HEK293 (cell line): Measurements from ENCODE around the gene SIDT1.

Source experiments
- CTCF ChIA-PET: fragments of 350-600 bp; formaldehyde crosslinking; extraction: SDS; loops from one replicate; lab custom pipeline; 2021; ENCODE audit warnings: antibody characterized with exemption; lab: Yijun Ruan, JAX
- POLR2A ChIA-PET: fragments of 300-600 bp; formaldehyde crosslinking; extraction: SDS; loops from one replicate; lab custom pipeline; 2020; ENCODE audit warnings: antibody characterized with exemption, inconsistent platforms; lab: Yijun Ruan, JAX
- H3K27ac ChIP-seq: fragments of 200-500 bp; sonication (Bioruptor generic); 2 replicates; pipeline ENCODE4 v1.5.1; 2014; ENCODE audit warnings: low read depth, low read length, control low read depth, inconsistent platforms; ENCODE audit errors: extremely low read depth
- H3K36me3 ChIP-seq, 2 experiments: fragments of 200-500 bp in 1 of 2; sonication (Bioruptor generic) in 1 of 2; 1 replicate in 1 of 2; 2 replicates in 1 of 2; pipeline ENCODE4 v1.5.1; 2014 to 2017; ENCODE audit warnings: inconsistent platforms in 2 of 2, low read length in 2 of 2; ENCODE audit not compliant: control insufficient read depth in 2 of 2, insufficient read depth in 1 of 2
- H3K4me1 ChIP-seq: fragments of 200-500 bp; sonication (Bioruptor generic); 2 replicates; pipeline ENCODE4 v1.5.1; 2014; ENCODE audit warnings: mild to moderate bottlenecking, low read length, inconsistent platforms; ENCODE audit not compliant: control insufficient read depth, insufficient read depth
- H3K4me3 ChIP-seq: 2 replicates; pipeline ENCODE4 v1.5.1; 2011; ENCODE audit warnings: low read depth, mild to moderate bottlenecking, control low read depth, low read length, moderate library complexity
- H3K9me3 ChIP-seq: fragments of 200-500 bp; sonication (Bioruptor generic); 2 replicates; pipeline ENCODE4 v1.5.1; 2014; ENCODE audit warnings: low read depth, low read length, inconsistent platforms; ENCODE audit not compliant: control insufficient read depth, insufficient read depth
- CTCF ChIP-seq: fragments of 450-650 bp; formaldehyde crosslinking; IDR thresholded peaks from 2 replicates; pipeline ENCODE4 v1.5.1; 2016; ENCODE audit warnings: missing biosample characterization, missing genetic modification characterization
- GLIS1 ChIP-seq: fragments of 450-650 bp; formaldehyde crosslinking; IDR thresholded peaks from 2 replicates; pipeline ENCODE4 v1.5.1; 2016; ENCODE audit warnings: missing biosample characterization, missing genetic modification characterization
- GLIS2 ChIP-seq: fragments of 450-650 bp; formaldehyde crosslinking; IDR thresholded peaks from 2 replicates; pipeline ENCODE4 v1.5.1; 2016; ENCODE audit warnings: missing biosample characterization, missing genetic modification characterization
- PATZ1 ChIP-seq: fragments of 450-650 bp; formaldehyde crosslinking; IDR thresholded peaks from 2 replicates; pipeline ENCODE4 v1.5.1; 2016; ENCODE audit warnings: missing biosample characterization, missing genetic modification characterization
- PRDM10 ChIP-seq: fragments of 450-650 bp; formaldehyde crosslinking; IDR thresholded peaks from 2 replicates; pipeline ENCODE4 v1.5.1; 2016; ENCODE audit warnings: missing biosample characterization, missing genetic modification characterization
- SALL2 ChIP-seq: fragments of 450-650 bp; formaldehyde crosslinking; IDR thresholded peaks from 2 replicates; pipeline ENCODE4 v1.5.0; 2017; ENCODE audit warnings: missing biosample characterization, mild to moderate bottlenecking, missing genetic modification characterization, borderline replicate concordance
- ZBTB10 ChIP-seq: fragments of 450-650 bp; formaldehyde crosslinking; IDR thresholded peaks from 2 replicates; pipeline ENCODE4 v1.5.1; 2016; ENCODE audit warnings: missing biosample characterization, missing genetic modification characterization
- ZBTB11 ChIP-seq: fragments of 450-650 bp; formaldehyde crosslinking; conservative IDR thresholded peaks from 2 replicates; pipeline ENCODE4 v1.5.1; 2016; ENCODE audit warnings: low read depth, missing biosample characterization, missing genetic modification characterization
- ZBTB17 ChIP-seq: fragments of 450-650 bp; formaldehyde crosslinking; IDR thresholded peaks from 2 replicates; pipeline ENCODE4 v1.5.1; 2016; ENCODE audit warnings: missing biosample characterization, missing genetic modification characterization
- ZBTB20 ChIP-seq: fragments of 450-650 bp; formaldehyde crosslinking; IDR thresholded peaks from 2 replicates; pipeline ENCODE4 v1.5.1; 2016; ENCODE audit warnings: missing biosample characterization, missing genetic modification characterization
- ZBTB26 ChIP-seq: fragments of 450-650 bp; formaldehyde crosslinking; optimal IDR thresholded peaks from 2 replicates; pipeline ENCODE3; 2016; ENCODE audit warnings: missing biosample characterization, mild to moderate bottlenecking, missing genetic modification characterization
- ZNF324 ChIP-seq: fragments of 450-650 bp; formaldehyde crosslinking; IDR thresholded peaks from 2 replicates; pipeline ENCODE4 v1.5.1; 2016; ENCODE audit warnings: missing biosample characterization, missing genetic modification characterization
- ZNF335 ChIP-seq: fragments of 450-650 bp; formaldehyde crosslinking; conservative IDR thresholded peaks from 2 replicates; pipeline ENCODE4 v1.5.1; 2016; ENCODE audit warnings: missing biosample characterization, missing genetic modification characterization
- ZNF366 ChIP-seq: fragments of 450-650 bp; formaldehyde crosslinking; conservative IDR thresholded peaks from 2 replicates; pipeline ENCODE4 v1.5.1; 2016; ENCODE audit warnings: missing biosample characterization, missing genetic modification characterization
- ZNF843 ChIP-seq: fragments of 450-650 bp; formaldehyde crosslinking; IDR thresholded peaks from 2 replicates; pipeline ENCODE4 v1.5.1; 2016; ENCODE audit warnings: missing biosample characterization, missing genetic modification characterization

SIDT1 gene

GRCh38 chr3:113523241-113523640, 9.1 kb upstream of the SIDT1 start:
- no peak for TF ChIP-seq ZNF366 (tag by site-specific recombination)
- TF ChIP-seq, all 188 proteins: peak for 0
- no peak overlapping the region for H3K4me3 ChIP-seq
- H3K4me1 ChIP-seq: no peaks in the 10 kb centered on the region
- no peaks in the 10 kb centered on the region for H3K36me3 ChIP-seq
- no peaks in the 10 kb centered on the region for H3K9me3 ChIP-seq
- ChIA-PET POLR2A (no interaction called here), CTCF (no interaction called here)
- no peak overlapping the region for H3K27ac ChIP-seq

GRCh38 chr3:113532698-113533533, 561 bp downstream of the SIDT1 start:
- Histone ChIP-seq H3K4me1 (no peaks in the 10 kb centered on the region; the same call in 1 of the 2 replicates), H3K4me3 (peak overlapping the region; percentile 48), H3K27ac (no peak overlapping the region; the same call in 1 of the 2 replicates), H3K36me3 (no peaks in the 10 kb centered on the region), H3K9me3 (no peaks in the 10 kb centered on the region)
- TF ChIP-seq GLIS1 (tag by site-specific recombination) (peak; percentile 9; the same call in 1 of the 2 replicates), ZNF843 (no peak), ZNF324 (tag by site-specific recombination) (no peak), ZBTB17 (tag by site-specific recombination) (peak; percentile 75), ZNF335 (tag by site-specific recombination) (peak; percentile 65), CTCF (tag by site-specific recombination) (peak; percentile 70), PRDM10 (peak; percentile 43), ZBTB26 (tag by site-specific recombination) (peak; percentile 71), ZBTB20 (peak; percentile 7; the same call in 1 of the 2 replicates), ZBTB11 (tag by site-specific recombination) (peak; percentile 62; the same call in 1 of the 2 replicates), ZBTB10 (tag by site-specific recombination) (no peak), GLIS2 (tag by site-specific recombination) (peak; percentile 62), PATZ1 (peak; percentile 28; the same call in 1 of the 2 replicates), SALL2 (tag by site-specific recombination) (no peak)
- ChIA-PET CTCF (no interaction called here), POLR2A (no interaction called here)
